ENCODE results near the gene CYLD.

CYLD gene

DNA sequence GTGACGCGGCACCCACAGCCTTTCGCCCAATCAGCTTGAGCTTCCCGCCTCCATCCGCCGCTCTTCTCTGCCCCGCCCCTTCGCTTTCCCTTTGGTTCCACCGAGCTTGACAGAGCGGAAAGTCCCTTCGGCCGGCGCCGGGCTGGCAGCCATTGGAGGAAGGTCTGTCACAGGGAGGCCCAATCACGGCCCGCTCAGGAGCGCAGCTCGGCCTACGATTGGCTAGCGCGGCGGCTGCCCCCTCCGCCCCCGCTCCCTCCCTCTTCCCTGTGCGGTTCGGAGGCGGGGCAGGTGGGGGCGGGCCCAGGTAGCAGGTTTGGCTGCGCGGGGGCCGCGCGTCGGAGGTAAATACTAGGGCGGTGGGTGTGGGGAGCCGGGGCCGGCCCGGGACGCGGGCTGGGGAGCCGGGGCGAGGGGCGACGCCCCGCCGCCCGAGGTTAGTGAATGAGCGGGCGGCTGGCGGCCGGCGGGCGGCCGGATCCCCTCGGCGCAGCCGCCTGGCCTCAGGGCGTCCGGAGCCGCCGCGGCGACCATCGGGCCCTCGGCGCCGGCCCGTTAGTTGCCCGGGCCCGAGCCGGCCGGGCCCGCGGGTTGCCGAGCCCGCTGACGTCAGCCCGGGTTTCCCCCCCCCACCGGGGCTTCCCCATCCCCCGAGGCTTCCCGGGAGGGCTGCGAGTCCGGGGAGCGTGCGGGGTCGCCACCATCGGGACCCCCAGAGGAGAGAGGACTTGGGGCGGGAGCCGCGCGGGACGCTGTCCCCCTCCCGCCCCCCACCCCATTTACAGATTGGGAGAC, at the start of gene CYLD:
TSS of gene CYLD (plus strand) at position 306 of the 795 bp plus-strand sequence. CDS start 7,613 bp downstream, outside the sequence.
- Histone ChIP-seq H3K27ac (peak within 1 kb of the TSS; percentile 29; the same call in 1 of the 2 replicates), H4K20me1 (no peaks in the 10 kb centered on the region), H3K4me1 (peaks cover 11% of the 10 kb centered on the region), H3K4me3 (peak within 1 kb of the TSS; percentile 90), H3K36me3 (no peaks in the 10 kb centered on the region; the same call in 1 of the 2 replicates), H3K27me3 (peaks cover 18% of the 10 kb centered on the region), H3K4me2 (peak within 1 kb of the TSS; percentile 85), H3K9me3 (no peaks in the 10 kb centered on the region), H3K9ac (peak within 1 kb of the TSS; percentile 73)
- TF ChIP-seq Cebpa-rat (IDR thresholded peaks at IDR 0.05), result no peak

DNA sequence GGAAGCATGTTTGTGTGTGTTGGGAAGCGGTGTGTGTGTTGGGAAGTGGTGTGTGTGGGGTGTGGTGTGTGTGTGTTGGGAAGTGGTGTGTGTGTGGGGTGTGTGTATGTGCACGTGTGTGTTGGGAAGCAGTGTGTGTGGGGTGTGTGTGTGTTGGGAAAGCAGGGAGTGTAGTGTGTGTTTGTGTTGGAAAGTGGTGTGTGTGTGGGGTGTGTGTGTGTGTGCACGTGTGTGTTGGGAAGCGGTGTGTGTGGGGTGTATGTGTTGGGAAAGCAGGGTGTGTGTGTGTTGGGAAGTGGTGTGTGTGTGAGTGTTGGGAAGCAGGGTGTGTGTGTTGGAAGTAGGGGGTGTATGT, 49.3 kb upstream of the CYLD start:
- Histone ChIP-seq H3K4me2 (no peak overlapping the region), H3K4me1 (peaks cover 43% of the 10 kb centered on the region), H4K20me1 (no peaks in the 10 kb centered on the region), H3K9ac (no peak overlapping the region), H3K4me3 (no peak overlapping the region), H3K36me3 (no peaks in the 10 kb centered on the region), H3K9me3 (no peaks in the 10 kb centered on the region), H3K27ac (no peak overlapping the region), H3K27me3 (no peaks in the 10 kb centered on the region)
- no peak for TF ChIP-seq Cebpa-rat (IDR thresholded peaks at IDR 0.05)

DNA sequence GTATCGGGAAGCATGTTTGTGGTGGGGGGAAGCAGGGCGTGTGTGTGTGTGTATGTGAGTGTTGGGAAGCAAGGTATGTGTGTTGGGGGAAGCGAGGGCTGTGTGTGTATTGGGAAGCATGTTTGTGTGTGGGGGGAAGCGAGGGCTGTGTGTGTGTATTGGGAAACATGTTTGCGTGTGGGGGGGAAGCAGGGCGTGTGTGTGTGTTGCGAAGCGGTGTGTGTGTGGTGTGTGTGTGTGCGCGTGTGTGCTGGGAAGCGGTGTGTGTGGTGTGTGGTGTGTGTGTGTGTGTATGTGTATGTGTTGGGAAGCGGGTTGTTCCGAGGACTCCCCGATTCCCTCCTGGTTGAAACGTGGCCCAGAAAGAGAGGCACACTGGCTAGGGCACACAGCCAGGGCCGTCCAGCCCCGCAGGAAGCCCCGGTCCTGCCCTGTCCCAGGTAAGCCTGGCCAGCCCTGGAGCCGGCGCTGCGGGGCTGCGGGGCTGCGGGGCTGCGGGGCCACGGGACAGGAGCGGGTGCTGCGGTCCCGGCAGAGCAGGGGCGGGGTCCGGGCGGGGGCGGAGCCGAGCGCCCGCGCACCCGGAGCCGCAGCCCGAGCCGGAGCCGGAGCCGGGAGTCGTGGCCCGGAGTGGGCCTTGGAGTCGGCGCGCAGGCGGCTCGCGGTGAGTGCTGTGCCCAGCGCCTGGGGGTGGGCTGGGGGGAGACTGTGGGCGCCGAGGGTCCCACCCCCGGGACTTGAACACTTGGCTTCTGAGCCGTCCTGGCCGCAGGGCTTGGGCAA, 48.7 kb upstream of the CYLD start, which contains the start of gene NOD2:
TSS of gene NOD2 (plus strand) at position 608 of the 783 bp plus-strand sequence. CDS start 5,890 bp downstream, outside the sequence.
- Histone ChIP-seq H3K36me3 (no peaks in the 10 kb centered on the region), H3K9ac (peak within 1 kb of the TSS; percentile 67; the same call in 1 of the 2 replicates), H3K27me3 (no peaks in the 10 kb centered on the region), H4K20me1 (no peaks in the 10 kb centered on the region), H3K9me3 (no peaks in the 10 kb centered on the region), H3K4me1 (peaks cover 48% of the 10 kb centered on the region), H3K4me3 (peak within 1 kb of the TSS; percentile 66), H3K4me2 (peak within 1 kb of the TSS; percentile 91), H3K27ac (peak within 1 kb of the TSS; percentile 45; the same call in 1 of the 2 replicates)
- TF ChIP-seq Cebpa-rat (IDR thresholded peaks at IDR 0.05), result no peak

DNA sequence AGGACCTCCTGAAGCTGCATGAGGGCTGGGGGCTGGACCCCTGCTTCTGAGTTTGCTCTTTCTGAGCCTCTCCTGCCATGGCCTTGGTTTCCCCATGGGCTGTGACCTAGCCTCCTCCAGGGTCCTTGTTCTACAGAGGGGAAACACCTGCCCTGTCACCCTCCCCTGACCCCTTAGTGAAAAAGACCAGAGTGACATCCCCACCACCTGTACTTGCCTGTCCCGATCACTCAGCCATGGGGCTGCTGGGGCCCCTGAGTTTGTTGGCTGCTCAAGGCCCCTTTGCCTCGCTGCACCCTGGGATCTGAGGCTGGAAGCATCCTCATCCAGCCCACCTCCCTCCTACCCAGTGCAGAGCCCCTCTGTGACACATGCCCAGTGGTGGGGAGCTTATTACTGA, 47.7 kb upstream of the CYLD start:
- Histone ChIP-seq H3K4me1 (peaks cover 54% of the 10 kb centered on the region), H3K27ac (no peak overlapping the region), H3K9ac (no peak overlapping the region), H3K4me3 (peak overlapping the region; percentile 66), H3K36me3 (no peaks in the 10 kb centered on the region), H3K27me3 (no peaks in the 10 kb centered on the region), H3K4me2 (peak overlapping the region; percentile 91), H4K20me1 (no peaks in the 10 kb centered on the region), H3K9me3 (no peaks in the 10 kb centered on the region)
- TF ChIP-seq Cebpa-rat (IDR thresholded peaks at IDR 0.05), result no peak

DNA sequence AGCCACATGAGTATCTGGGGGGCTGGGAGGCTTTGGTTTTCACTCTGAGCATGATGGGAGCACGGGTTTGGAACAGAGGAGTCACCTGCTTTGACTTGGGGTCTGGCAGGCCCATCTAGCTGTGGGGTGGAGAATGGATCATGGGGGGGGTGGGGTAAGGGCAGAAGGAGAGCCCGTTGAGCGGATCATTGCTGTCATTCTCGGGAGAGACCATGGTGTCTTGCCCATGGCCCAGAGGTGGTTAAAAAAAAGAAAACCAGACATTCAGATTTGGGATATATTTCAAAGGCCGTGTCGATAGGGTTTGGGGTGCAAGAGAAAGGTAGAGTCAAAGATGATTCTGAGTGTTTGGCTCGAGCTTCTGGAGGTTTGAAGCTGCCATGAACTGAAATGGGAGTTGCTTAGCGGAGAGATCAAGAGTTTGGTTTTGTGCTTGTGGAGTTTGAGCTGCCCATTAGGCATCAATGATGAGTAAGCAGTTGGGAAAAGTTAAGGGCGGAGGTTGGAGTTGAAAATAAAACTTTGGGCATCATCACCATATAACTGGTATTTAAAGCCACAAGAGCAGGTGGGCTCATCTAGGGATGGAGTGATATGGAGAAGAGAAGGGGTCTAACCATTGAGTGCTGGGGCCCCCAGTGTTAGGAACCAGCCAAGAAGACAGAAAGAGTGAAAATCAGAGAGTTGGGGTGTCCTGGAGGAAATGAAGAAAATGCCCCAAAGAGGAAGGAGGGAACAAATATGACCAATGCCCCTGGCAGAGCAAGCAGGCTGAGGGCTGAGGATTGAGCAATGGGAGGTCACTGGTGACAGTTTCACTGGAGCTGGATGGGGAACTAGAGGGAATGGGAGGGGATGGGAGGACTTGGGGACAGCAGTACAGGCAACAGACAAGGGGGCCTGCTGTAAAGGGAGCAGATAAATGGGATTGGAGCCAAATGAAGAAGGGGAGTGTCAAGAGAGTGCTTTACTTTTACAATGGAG, 46.6 kb upstream of the CYLD start:
- Histone ChIP-seq H3K9me3 (no peaks in the 10 kb centered on the region), H3K27ac (0 out of 2 replicates have a peak overlapping the region, but pooled peaks have one; percentile 1), H3K4me3 (no peak overlapping the region), H3K36me3 (no peaks in the 10 kb centered on the region), H3K27me3 (no peaks in the 10 kb centered on the region), H4K20me1 (no peaks in the 10 kb centered on the region), H3K4me1 (peaks cover 54% of the 10 kb centered on the region), H3K9ac (no peak overlapping the region), H3K4me2 (peak overlapping the region; percentile 92; the same call in 1 of the 2 replicates)
- TF ChIP-seq Cebpa-rat (IDR thresholded peaks at IDR 0.05), result no peak

DNA sequence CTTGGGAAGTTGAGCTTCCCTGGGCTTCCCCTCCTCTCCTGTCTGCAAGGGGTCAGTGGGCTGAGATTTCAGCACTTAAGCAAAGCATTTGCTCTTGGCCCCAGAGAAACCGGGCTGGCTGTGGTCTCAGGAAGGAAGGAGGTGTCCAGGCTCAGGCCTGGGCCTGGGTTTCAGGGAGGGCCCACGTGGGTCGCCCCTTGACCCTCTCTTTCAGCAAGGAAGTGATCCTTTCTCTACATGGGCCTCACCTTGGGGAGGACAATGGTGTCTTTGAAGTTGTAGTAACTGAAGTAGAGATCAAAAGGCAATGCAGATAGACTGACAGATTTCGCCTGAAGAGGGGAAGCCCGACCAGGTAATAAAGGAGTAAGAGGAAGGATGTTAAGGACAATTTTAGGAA, 45.8 kb upstream of the CYLD start:
- Histone ChIP-seq H3K36me3 (no peaks in the 10 kb centered on the region), H4K20me1 (no peaks in the 10 kb centered on the region), H3K4me1 (peaks cover 54% of the 10 kb centered on the region), H3K4me3 (no peak overlapping the region), H3K9ac (no peak overlapping the region), H3K4me2 (peak overlapping the region; percentile 92; the same call in 1 of the 2 replicates), H3K27ac (0 out of 2 replicates have a peak overlapping the region, but pooled peaks have one; percentile 1), H3K9me3 (no peaks in the 10 kb centered on the region), H3K27me3 (no peaks in the 10 kb centered on the region)
- no peak for TF ChIP-seq Cebpa-rat (IDR thresholded peaks at IDR 0.05)

DNA sequence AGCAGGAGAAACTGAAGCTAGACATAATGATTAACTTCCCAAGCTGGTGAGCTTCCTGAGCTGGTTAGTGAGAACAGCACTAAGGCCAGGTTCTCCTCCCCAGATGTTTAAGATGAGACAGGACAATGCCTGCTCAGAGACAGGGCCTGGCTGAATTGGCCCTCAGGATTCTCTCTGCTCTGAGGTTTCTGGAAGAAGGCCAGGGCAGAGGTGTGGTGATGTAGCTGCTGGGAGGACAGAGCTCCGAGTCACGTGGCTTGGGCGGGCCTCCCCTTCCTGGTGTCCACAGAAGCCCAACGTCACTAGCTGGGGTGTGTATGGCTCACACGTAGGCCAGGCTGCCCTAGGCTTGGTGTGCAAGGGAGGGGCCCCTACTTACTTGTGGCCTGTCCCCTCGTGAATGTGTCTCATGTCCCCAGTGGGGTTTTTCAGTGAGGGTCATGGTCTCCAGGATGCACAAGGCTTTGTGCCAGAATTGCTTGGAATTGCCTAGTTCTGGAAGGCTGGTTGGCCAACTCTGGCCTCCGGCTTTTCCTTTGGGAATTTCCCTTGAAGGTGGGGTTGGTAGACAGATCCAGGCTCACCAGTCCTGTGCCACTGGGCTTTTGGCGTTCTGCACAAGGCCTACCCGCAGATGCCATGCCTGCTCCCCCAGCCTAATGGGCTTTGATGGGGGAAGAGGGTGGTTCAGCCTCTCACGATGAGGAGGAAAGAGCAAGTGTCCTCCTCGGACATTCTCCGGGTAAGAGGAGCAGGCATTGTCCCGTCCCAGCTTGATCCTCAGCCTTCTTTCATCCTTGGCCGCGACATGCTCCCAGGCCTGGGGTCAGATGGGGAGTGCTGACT, 45.1 kb upstream of the CYLD start:
- Histone ChIP-seq H3K4me3 (no peak overlapping the region), H4K20me1 (no peaks in the 10 kb centered on the region), H3K4me2 (peak overlapping the region; percentile 92), H3K4me1 (peaks cover 60% of the 10 kb centered on the region), H3K27ac (peak overlapping the region; percentile 68), H3K27me3 (no peaks in the 10 kb centered on the region), H3K9me3 (no peaks in the 10 kb centered on the region), H3K36me3 (no peaks in the 10 kb centered on the region), H3K9ac (no peak overlapping the region)
- TF ChIP-seq Cebpa-rat (IDR thresholded peaks at IDR 0.05), result no peak

DNA sequence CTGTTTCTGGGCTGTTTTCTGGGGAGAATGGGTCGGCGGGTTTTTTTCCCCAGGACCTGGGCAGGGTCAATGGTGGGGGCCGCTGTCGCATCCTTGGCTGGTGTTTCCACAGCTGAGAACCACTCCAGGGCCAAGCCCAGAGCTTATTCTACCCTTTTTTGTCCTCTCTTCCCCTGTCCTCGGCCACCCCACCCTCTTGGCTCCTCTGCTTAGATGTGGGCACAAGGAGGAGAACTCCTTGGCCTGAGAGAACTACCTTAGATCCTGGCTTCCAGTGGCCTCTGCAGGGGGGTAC, 44.5 kb upstream of the CYLD start:
- Histone ChIP-seq H3K4me1 (peaks cover 65% of the 10 kb centered on the region), H3K4me3 (peak overlapping the region; percentile 44; the same call in 1 of the 2 replicates), H3K36me3 (no peaks in the 10 kb centered on the region), H3K27ac (peak overlapping the region; percentile 68), H4K20me1 (no peaks in the 10 kb centered on the region), H3K4me2 (peak overlapping the region; percentile 92), H3K27me3 (no peaks in the 10 kb centered on the region), H3K9ac (peak overlapping the region; percentile 70; the same call in 1 of the 2 replicates), H3K9me3 (no peaks in the 10 kb centered on the region)
- TF ChIP-seq Cebpa-rat (IDR thresholded peaks at IDR 0.05), result no peak
